ENCODE results near the gene ALOX12B.

The ALOX12B gene

DNA sequence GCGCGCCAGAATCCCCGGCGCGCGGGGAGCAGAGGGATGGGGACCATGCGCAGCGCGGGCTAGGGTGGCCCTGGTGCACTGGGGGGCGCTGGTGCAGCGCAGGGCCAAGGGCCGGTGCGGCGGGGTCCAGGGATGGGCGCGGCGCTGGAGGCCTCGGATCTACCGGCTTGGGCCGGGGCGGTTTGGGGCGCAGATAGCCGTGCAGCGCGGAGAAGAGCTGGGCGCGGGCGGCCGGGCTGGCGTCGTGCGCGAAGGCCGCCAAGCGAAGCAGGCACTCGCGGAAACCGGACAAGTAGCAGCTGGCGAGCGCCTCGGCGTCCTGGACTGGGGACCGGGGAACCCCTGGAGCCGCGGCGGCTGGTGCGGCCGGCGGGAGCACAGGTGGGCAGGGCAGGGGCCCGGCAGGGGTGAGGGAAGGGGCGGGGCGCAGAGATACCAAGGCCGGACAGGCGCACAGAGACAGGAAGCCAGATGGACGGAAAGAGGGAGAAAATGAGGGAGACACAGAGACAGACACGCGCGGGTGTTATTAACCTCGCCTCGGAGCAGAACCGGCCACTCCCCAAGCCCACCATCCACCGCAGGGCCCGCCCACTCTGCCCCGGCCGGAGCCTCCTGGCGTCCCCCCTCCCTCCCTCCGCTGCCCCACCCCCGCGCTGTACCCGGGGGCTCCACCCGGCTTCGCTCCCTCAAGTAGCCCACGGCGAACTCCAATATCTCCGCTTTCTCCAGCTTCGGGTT, 34.3 kb upstream of the ALOX12B start:
- peak; percentile 87 for TF ChIP-seq CTCF (IDR thresholded peaks at IDR 0.05; ENCODE audit: extremely low read depth, missing control alignments)
- DNase-seq (ENCODE audit: low spot score) = peak; percentile 85

- no peak for DNase-seq (ENCODE audit: low spot score)
- no peak for TF ChIP-seq CTCF (IDR thresholded peaks at IDR 0.05; ENCODE audit: extremely low read depth, missing control alignments)
These were observed 33.8 kb upstream of the ALOX12B start for GRCh38 chr17:8121407-8121680.

GRCh38 chr17:8120520-8121406, 33.2 kb upstream of the ALOX12B start:
- peak; percentile 78 for DNase-seq (ENCODE audit: low spot score)
- peak; percentile 5 for TF ChIP-seq CTCF (IDR thresholded peaks at IDR 0.05; ENCODE audit: extremely low read depth, missing control alignments)

DNA sequence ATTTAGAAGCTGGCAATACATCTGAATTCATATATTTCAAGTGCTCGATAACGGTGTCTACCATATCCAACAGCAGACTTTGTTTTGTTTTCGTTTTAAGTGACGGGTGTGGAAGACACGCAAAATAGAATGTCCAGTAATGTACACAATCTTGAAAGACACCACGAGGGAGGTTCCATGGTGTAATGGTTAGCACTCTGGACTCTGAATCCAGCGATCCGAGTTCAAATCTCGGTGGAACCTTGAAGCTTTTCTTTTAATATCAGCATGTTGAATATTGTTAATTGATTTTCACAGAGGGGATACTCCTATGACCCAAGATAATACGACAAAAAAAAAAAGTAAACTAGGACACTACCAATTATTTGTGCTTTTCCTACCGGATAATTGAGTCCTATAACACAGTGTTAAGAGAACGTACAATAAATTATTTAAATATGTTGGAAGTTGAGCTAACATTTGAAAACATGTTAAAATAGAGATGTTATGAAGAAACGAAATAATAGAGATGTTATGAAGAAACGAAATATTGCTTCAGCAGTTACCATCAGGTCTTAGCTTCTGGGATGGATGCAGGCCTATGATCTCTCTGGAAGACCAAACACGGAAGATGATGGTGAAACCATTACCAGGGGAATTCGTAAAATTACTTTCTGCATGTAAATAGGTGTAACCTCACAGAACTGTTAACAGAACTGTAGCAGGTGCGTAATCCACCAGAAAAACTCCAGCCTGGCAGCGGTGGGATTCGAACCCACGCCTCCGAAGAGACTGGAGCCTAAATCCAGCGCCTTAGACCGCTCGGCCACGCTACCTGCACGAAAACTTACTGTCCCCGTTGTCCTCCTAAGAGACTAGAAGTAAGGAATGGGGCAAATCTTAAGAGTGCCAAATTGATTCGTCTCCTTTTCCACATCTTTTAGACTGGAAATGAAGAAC, 32.3 kb upstream of the ALOX12B start:
- TF ChIP-seq CTCF (IDR thresholded peaks at IDR 0.05; ENCODE audit: extremely low read depth, missing control alignments) = no peak
- DNase-seq (ENCODE audit: low spot score) = peak; percentile 74

- TF ChIP-seq CTCF (IDR thresholded peaks at IDR 0.05; ENCODE audit: extremely low read depth, missing control alignments) = peak; percentile 84
- DNase-seq (ENCODE audit: low spot score) = peak; percentile 87
These were observed 31.5 kb upstream of the ALOX12B start for GRCh38 chr17:8118769-8119580.

- TF ChIP-seq CTCF (IDR thresholded peaks at IDR 0.05; ENCODE audit: extremely low read depth, missing control alignments) = no peak
- no peak for DNase-seq (ENCODE audit: low spot score)
These were observed 30.7 kb upstream of the ALOX12B start, which contains the start of gene ALOXE3 for GRCh38 chr17:8117980-8118768. Gene ALOXE3 (minus strand): TSS chr17:8118514. CDS start chr17:8117990, 524 bp downstream.

Data from GM20000 (cell line).